ENCODE data around the gene NTM.

The NTM gene

DNA sequence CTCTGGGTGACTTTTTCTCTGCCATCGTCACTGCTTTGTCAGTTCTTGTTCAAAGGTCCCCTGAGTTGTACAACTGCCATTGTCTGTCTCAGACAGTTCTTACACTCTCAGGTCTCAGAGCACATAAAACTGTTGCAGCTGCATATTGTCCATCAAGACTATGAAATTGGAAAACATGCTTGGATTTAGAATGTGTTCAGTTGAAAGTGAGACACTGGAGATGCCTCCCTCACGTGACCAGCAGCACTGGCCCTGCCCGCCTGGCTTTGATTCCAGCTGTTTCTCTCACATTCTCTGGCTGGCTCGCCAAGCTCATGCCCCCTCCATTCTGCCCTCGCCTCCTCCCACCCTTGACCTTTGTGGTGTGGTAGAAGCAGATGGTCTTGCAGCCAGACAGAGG lies 244.2 kb downstream of the NTM start:
- DNase-seq = no peak

DNA sequence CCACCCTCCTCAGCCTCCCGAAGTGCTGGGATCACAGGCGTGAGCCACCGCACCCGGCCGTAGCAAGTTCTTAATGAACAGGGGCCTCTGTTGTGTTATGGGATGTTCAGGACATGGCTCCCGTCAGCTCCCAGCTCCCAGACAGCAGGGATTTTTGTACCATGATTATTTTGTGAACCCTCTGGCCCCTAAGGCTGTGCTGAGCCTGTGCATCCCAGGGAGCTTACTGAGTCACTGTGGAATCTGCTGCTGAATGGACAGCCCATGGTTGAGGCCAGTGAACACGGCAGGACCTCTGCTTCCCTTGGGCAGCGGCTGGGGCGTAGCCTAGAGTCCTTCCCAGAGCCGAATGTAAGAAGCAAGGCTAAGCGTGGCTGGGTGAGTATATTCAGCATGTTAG lies 245.2 kb downstream of the NTM start:
- no peak for DNase-seq

DNA sequence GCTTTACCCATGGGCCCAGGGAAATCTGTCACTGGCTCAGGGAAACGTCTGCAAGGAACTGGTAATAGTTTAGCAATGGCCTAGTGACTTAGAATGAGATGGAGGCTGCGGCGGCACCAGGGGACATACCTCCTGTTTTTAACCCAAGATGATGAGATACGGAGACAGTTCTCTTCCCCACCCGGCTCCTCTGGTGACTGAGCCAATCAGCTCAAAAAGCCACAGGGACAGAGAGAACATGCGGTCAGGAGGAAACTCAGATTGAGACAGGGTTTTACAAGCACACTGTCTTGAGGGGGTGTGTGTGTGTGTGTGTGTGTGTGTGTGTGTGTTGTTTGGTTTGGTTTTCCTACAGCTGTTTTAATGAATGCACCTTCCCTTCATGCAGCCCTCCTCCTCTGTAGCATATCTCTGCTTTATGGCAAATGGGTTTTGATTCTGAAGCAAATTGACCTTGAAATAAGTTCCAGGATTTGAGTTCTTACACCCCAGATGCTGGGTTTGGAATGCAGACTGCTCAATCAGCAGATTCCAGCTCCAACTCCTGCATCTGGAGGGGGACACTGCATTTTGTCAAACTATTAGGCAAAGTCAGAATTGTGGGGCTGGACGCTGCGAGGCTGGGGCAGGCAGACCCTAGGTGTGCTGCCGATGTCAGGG lies 246.2 kb downstream of the NTM start:
- DNase-seq = no peak

DNA sequence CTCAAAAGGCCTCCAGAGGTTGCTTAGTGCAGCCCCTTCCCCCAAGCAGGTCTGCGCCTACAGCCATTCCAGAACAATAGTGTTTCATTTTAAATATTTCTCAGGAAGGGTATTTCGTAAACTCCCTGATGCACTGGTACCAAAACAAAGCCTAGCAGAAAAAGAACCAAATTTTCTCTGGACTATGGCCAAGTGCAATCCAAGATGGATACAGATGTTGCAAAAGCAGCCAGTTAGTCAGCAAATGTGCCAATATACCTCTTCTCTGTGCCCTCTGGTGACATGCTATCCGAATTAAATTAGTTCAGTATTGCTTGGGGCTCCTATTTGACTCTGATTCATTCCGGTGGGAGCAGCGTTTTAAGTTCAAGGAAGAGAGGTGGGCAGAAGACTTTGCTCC lies 247.8 kb downstream of the NTM start:
- DNase-seq = no peak

DNA sequence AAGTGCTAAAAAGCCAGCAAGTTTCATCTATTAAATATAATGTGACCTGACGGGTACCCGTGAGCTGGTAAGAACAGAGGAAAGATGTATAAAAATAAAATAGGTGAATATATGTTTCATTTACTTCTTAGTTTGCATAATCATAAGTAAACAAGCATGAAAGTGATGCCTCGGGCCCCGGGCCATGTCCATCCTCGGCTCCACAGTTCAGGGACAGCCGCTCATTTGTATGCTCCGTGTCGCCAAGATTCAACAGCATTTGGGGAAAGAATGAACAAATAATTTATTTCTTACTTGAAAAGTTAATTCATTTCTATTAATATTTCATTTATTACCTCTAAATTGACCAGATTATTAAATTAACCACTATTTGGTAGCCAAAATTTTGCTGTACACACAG lies 251.8 kb downstream of the NTM start:
- no peak for DNase-seq

DNA sequence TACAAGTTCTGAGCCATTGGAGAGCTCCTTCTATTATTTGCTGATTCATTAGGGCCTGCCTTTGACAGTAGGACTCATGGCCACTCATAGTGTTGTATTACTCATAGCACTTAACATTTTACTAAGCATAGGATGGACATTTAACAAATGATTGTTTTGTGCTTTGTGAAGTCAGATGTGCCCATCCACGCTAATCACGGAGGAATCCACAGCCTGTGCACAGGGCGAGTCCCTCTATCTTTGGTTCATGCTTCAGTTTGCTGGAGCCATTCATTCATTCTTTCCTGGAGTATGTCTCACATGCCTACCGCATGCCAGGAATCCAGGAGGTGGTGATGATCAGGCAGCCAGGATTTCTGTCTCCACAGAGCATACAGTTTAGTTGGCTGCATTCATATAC lies 254.1 kb downstream of the NTM start:
- no peak for DNase-seq

DNA sequence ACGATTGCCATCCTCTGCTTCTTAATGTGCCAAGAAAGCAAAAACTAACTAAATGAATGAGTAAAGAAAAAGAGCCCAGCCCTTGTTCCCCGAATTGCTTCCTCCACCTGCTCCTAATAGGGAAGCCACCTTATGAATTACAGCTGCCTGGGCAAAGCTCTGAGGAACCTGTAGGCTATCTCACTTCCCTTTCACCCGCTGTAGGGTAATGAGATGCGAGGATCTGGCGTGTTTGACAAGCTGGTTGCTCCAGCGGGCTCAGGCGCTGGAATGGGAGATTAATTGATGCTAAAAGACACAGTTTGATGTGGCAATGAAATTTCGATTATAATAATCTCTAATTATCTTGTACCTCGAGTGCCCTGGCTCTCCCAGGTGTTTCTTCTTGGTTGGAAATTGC lies 256.4 kb downstream of the NTM start:
- no peak for DNase-seq

DNA sequence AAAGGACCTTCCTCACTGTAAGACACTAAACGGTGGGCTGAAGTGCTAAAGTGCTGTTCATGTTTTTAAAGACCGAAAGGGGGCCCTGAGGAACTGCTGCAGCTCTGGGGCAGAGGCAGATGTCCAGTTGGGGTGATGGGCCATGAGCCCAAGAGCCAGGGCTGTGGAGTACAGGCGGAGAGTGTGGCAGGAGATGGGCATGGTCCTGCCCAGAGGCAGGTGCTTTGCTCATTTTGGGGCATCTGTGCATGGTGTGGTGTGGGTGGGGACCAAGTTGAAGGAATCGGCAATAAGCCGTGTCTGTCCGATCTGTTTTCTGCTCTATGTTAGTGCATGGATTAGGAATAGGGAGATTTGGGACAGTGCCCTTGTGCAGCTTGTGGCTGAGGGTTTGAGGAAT lies 258.3 kb downstream of the NTM start:
- DNase-seq = no peak

DNA sequence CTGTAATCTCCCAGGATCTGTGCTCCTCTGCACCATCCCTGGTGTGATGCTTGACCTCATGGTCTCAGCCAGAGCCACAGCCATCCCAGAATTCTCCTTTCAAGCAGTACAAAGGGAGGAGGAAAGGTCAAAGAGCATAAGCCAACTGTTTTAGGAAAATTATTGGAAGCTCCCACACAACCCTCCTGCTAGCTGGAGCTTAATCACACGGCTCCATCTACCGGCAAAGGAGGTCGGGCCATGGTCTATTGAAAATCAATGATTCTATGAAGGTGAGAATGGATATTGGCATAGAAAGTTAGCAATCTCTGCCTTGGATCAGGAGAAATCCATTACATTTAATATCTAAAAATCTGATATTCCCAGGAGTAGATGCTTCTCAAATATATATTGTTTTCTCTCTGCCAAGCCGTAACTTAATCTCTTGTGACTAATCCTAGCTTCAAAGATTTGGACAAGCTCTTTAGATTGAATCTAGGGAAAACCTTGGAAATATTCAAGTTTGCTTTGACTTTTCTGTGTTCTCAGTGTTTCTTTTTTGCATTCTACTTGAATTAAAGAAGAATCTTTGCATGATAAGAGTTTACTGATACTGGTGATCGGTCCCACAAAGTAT lies 259.6 kb downstream of the NTM start:
- no peak for DNase-seq

DNA sequence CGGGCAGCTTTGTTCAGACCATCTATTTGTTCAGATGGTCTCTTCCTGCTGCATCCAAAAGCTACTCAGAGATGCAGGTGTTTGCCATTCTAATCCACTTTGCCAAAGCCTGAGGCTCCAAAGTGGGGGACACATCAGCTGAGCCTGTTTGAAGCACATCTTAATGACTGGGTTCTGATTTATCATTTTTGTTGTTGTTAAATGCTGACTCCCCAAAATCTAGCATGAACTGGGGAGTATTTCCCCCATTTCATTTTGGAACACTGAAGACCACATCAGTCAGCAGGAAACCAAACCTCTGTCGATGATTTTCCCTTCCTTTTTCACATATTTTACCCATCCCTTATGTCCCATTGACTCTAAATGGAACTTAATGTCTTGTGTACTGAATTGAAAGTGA lies 262.6 kb downstream of the NTM start:
- DNase-seq = no peak

DNA sequence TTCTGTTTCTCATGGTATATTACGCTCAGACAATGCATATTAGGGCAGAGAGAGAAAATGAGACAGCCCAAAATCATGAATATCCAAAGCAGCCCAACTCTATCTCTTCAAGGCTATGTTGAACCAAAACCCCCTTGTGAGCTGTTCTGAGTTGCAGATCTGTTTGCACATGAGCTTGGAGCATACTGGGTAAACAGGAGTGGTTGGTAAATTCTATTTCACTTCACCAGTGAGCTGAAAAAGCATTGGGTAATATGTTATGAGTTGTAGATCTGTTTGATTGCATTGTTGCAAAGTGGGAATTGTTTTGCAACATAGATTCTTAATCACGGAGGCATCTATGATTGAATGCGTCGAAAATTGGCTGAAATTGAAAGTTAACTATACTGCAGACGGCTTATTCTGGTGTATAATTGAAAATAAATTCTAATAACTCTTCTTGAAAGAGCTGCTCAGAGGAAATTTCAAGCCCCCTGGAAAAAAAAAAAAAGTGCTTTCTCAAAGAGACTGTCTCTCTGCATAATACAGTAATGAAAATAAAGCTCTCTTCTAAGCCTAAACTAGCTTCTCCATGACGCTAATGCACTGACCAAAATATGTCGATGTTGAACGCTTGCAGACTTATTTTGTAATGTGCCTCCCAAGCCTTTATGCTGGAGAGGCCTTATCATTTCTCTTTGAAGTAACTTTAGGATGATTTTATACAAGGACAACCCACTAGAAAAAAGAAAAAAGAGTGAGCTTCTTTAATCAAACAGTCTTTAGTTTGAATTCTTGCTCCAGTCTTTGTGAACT lies 263.7 kb downstream of the NTM start:
- no peak for DNase-seq

DNA sequence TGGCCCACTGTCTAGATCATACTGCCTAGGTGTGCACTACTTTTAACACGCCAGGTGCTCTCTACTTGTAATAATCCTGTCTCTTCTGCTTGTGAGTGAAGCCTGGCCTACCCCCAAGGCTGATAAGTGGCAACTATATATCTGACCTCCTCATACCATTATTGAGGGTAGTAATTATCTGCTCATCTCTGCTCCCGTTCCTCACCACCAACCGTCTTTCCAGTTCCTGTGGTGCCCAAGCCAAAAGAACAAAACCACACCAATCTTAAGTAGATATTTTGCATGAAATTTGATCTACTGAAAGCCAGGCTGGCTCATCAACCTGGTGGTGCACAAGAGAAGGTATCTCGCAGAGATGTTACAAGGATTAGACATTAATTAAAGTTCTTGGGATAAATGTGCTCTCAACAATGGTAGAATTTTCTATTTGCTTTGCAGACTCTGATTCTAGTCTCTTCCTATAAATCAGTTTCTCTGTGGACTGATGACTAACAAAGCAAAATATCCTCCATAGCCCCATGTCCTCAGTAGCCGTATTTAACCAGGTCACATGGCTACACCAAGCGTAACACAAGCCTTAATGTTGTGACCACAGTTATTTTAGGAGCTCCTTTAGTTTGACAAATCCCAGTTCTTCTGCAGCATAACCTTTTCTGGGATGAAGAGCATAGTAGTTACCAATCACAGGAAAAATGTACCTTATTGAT lies 267.2 kb downstream of the NTM start:
- DNase-seq = no peak

DNA sequence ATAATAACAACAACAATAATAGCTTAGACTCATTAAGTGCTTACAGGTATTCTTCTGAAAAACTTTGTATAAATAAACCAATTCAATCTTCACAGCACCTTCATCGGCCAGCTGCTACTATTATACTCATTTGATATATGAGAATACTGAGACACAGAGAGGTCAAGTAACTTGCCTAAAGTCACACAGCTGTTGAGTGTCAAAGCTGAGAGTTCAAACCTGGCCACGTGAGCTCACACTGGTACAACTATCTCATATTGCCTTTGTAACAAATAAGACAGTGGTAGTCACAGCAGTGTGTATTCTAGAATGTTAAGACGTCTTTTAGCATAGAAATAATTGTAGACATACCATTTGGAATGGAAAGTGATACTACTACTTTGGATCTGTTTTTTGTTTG lies 268.5 kb downstream of the NTM start:
- no peak for DNase-seq

DNA sequence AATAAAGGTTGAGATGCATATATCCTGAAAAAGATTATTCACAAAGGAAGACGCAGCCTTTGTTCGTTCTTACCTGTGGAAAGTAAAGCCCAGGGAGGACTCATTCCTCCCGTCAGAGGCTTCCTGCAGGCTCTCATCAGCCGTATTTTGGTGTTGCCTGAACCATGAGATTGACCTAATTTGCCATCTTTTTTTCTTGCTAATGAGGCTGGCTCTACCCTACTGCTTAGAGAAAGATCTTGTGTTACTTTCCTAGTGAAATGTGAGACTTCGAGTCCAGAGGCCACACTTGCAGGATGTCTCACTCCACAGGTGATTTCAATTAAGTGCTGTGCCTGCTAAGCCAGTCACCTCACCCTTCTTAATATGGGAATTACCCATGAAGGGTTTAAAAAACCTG lies 269.9 kb downstream of the NTM start:
- no peak for DNase-seq

DNA sequence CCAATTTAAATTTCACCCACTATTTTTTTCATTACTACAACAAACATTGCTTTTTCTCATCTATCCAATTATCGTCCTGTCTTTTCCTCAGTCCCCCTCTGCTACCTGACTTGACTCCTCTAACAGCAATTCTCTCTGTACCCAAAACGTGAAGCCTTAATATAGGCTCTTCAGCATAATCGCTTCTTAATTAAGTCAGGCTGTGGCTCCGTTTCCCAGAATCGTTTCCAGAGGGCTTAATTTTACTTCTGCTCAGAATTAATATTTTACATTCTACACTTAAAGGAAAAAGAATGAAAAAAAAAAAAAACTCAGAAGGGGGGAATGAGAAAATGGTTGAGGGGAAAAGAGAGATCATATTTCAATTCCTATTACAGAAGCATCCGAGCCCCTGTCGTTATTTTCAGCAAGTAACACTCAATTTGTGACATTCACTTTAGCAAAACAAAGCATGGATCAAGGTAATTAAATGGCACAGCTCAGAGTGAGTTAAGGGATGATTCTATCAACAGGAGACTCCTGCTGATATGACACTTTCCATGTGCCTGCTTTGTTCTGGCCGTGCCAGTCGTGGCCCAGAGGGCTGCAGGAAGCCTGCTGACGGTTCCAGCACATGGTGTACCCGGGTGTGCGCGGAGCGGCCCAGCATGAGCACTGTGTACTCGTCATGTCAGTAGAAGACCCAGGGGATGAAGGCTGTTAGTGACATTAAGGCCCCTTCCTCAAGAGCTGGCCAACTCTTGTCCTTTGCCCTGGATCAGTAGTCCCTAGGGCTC lies 272.5 kb downstream of the NTM start:
- no peak for DNase-seq

DNA sequence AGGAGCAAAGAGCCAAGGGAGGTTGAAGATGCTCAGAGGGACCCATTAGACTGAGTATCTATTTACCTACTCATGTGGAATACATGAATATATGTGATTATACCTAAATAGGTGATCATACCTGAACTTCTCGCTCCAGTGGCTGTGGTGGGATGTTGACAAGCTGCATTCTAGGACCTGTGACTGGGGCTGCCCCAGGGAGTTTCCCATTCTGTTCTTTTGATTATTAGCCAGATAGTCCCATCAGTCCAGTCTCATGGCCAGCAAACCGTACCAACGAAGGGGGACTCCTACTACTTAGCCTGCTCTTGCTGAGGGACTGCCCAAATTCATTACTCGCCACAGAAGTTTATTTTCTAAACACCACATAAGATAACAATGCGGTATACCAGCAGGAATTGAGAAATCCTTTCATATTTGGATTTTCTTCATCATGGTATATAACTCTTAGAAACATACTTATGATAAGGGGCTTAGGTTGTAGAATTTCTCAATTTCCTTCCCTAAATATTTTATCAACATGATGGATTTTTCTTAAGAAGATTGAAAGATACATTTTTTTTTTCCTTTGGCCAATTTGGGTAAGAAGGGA lies 273.9 kb downstream of the NTM start:
- DNase-seq = no peak

DNA sequence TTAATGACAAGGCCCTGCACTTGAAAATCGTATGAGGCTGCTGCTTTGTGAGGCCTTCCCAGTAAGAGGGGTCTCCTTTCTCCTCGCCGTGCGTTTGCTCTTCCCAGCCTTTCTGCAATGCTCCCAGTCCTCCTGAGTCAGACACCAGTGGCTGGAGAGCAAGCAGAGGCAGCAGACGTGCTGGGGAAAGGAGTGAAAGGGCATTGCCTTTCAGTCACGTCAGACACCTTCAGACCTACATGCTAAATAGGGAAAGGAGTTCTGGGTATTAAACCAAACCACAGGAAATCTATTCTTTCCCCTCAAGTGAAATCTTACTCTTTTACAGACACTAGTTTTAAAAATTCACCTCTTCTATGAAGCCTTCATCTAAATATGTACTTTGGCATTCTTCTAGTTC lies 274.8 kb downstream of the NTM start:
- DNase-seq = no peak

DNA sequence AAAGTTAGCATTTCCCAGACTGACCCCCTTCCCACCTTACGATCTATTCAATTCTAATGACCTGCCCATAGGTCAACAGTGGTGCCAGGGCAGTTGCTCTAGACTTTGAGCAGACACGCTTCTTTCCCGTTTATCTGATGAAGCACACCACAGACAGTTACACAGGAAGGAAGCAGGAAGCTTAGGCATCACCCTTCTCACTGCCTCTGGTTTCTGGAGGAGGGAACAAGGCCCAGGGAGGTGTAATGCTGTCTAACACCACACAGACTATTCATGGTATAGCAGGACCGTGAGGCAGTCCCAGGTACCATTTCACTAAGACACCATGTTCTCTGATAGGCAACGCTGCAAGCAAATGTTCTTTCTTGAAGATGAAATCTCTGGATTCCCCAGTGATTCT lies 279.4 kb downstream of the NTM start:
- DNase-seq = no peak

DNA sequence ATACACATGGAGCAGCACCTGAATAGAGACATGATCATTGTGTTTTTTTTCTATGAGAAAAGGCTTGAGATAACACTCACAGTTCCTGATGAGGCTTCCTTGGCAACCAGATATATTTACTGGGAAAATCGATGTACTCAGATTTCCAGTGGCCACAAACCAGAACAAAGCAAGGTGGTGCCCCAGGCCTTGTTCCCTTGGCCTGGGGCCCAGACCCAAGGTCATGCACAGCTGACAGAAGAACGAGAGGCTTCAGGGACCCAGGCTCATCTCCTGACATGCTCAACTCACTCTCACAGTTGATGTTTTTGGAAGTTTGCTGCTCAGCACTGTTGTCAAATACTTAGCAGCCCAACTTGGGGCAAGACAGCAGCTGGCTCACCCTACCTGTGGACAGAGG lies 281.8 kb downstream of the NTM start:
- DNase-seq = no peak

DNA sequence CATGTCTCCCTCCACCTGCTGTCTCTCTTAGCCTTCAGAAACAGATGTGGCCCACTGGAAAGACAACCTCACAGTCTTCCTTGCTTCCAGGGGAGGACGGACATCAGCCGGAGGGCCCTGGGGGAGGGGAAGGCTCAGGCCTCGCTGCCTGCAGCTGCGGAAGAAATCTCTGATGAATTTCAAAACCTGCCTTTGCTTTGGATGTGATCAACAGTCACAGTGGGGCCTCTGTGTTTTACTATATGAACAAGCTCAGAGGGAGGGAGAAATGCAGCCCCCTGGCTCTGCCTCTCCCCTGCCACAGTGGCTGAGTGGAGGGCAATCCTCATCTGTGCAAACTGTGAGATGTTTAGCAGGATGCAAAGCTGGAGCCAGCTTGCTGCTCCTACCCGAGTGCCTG lies 282.8 kb downstream of the NTM start:
- no peak for DNase-seq

DNA sequence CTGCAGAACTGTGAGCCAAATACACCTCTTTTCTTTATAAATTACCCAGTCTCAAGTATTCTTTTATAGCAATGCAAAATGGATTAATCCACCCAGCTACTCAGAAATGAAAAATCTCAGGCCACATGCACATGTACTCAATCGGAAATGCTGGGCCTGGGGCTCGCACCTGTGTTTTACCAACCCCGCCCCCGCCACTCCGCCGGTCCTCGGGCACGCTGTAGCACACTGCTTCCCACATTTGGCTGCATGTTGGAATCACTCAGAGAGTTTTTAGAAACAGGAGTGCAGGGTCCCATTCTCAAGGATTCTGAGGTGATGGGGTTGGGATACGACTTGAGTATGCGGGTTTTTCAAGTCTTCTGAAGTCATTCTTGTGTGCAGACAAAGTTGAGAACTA lies 284.4 kb downstream of the NTM start:
- no peak for DNase-seq

DNA sequence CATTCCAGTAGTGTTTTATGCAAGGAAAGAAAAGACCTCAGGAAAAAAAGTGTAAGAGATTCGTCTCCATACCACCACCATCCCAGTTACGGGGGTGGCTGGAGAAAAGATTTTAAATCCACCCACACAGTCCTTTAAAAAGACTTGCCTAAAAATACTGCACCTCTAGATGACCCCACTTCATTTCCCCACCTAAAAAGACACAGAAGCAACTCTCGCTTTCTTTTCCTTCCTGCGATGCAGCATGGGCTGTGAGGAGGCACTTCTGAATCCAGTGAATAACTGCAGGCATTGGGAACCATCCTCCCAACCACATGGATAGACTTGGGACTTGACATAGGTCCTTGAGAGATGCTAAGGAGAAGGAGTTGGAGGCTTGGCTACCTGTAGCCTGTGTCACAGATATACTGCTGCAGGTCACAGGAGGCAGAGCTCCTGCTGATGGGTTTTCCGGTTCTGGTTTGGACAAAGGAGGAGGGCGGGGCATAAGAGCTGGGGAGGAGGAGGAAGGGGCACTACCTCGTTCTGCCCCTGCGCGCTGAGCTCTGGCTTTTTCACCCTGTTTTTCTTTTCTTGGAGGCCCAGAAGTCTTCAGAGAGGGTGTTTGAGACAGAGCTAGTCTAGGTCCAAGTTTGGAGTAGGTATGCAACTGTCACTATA lies 285.9 kb downstream of the NTM start:
- no peak for DNase-seq
